Right renal cortex interstitium (tissue), 3 donors: ENCODE measurements around the gene GLT6D1. TPM values are rescaled to one million over a fixed set of nuclear protein-coding genes. Genes with fewer than 3 reads are reported as not detected.

ENCODE experiments used
- DNase-seq, 3 donors: peaks; one replicate each; pipeline ENCODE4 v3.0.0-alpha.2; 2013; ENCODE audit warnings: low read depth in 3 of 3, low spot score in 2 of 3
- polyA plus RNA-seq, 3 donors: library from polyadenylated mRNA; unstranded; fragments of 120-200 nt; gene quantifications; one replicate each; pipeline ENCODE4 v1.2.1, GENCODE V29; 2013; ENCODE audit not compliant: insufficient read length in 3 of 3

Gene GLT6D1
- polyA plus RNA-seq, 3 donors, result not detected

GRCh38 chr9:135610290-135611141 lies 28.8 kb downstream of the GLT6D1 start:
- no peak for DNase-seq

- no peak for DNase-seq
Observed at GRCh38 chr9:135609366-135609955, 29.9 kb downstream of the GLT6D1 start.

GRCh38 chr9:135608999-135609317 lies 30.4 kb downstream of the GLT6D1 start:
- DNase-seq, result no peak

- no peak for DNase-seq
Observed at GRCh38 chr9:135608294-135608998, 30.9 kb downstream of the GLT6D1 start.

GRCh38 chr9:135607401-135608293 lies 31.7 kb downstream of the GLT6D1 start:
- DNase-seq, result no peak

- DNase-seq, result no peak
Observed at GRCh38 chr9:135606885-135607259, 32.5 kb downstream of the GLT6D1 start.

GRCh38 chr9:135605238-135605781 lies 34.0 kb downstream of the GLT6D1 start:
- no peak for DNase-seq

GRCh38 chr9:135604437-135605237 lies 34.7 kb downstream of the GLT6D1 start:
- no peak for DNase-seq

GRCh38 chr9:135602789-135603481 lies 36.4 kb downstream of the GLT6D1 start:
- DNase-seq, result no peak

- DNase-seq, result no peak
Observed at GRCh38 chr9:135601988-135602387, 37.4 kb downstream of the GLT6D1 start.

GRCh38 chr9:135600296-135600817 lies 39.0 kb downstream of the GLT6D1 start:
- DNase-seq, result no peak

- DNase-seq, result no peak
Observed at GRCh38 chr9:135596211-135596610, 43.1 kb downstream of the GLT6D1 start.

- no peak for DNase-seq
Observed at GRCh38 chr9:135592625-135593024, 46.7 kb downstream of the GLT6D1 start.

GRCh38 chr9:135592331-135592590 lies 47.1 kb downstream of the GLT6D1 start:
- no peak for DNase-seq

- DNase-seq, result no peak
Observed at GRCh38 chr9:135591506-135592330, 47.6 kb downstream of the GLT6D1 start.

- DNase-seq, result no peak
Observed at GRCh38 chr9:135590486-135591079, 48.8 kb downstream of the GLT6D1 start.

- no peak for DNase-seq
Observed at GRCh38 chr9:135589596-135590485, 49.5 kb downstream of the GLT6D1 start.
